HepG2 (cell line): ENCODE measurements around the gene ZNRF4. TPM values are rescaled to one million over a fixed set of nuclear protein-coding genes. Genes with fewer than 3 reads are reported as not detected.

Experiments
- EEA1 ChIP-seq: sonication (generic); formaldehyde crosslinking; IDR thresholded peaks from 2 replicates; pipeline ENCODE4 v1.5.1; 2020; ENCODE audit warnings: mild to moderate bottlenecking, missing genetic modification reagents, borderline replicate concordance
- MEIS2 ChIP-seq: sonication (generic); formaldehyde crosslinking; IDR thresholded peaks from 2 replicates; pipeline ENCODE4 v1.9.0; 2021; ENCODE audit warnings: mild to moderate bottlenecking, missing genetic modification reagents
- ZFAT ChIP-seq: sonication (generic); formaldehyde crosslinking; conservative IDR thresholded peaks from 2 replicates; pipeline ENCODE4 v1.8.1; 2023; ENCODE audit warnings: missing genetic modification reagents, inconsistent platforms
- polyA plus RNA-seq, 8 experiments: library from polyadenylated mRNA; depleted of rRNA in 3 of 8; stranded (reverse) in 7 of 8; unstranded in 1 of 8; fragments of >200 nt; fragmentation: Illumina TruSeq in 4 of 8; extraction: Trizol in 4 of 8; gene quantifications; 2 replicates each; pipeline versions ENCODE4 v1.2.1 to v1.2.3, GENCODE V29; 2011 to 2016; ENCODE audit warnings: low read depth in 4 of 8, missing spikeins in 1 of 8, mixed read lengths in 1 of 8; ENCODE audit not compliant: insufficient read depth in 1 of 8
- total RNA-seq, 5 experiments: library from RNA; depleted of rRNA; stranded (reverse); fragments of >200 nt; fragmentation: Illumina TruSeq; extraction: Trizol; gene quantifications; 2 replicates each; pipeline ENCODE4 v1.2.3, GENCODE V29; 2016; ENCODE audit warnings: low read depth in 1 of 5
- TF ChIP-seq, protein P1 (sequence below): sonication (generic); formaldehyde crosslinking; IDR thresholded peaks from 2 replicates; pipeline ENCODE4 v1.4.0; 2020; ENCODE audit warnings: missing genetic modification reagents
- TF ChIP-seq, protein P2 (sequence below): sonication (generic); formaldehyde crosslinking; IDR thresholded peaks from 2 replicates; pipeline ENCODE4 v1.5.0; 2020; ENCODE audit warnings: mild to moderate bottlenecking, missing genetic modification reagents
- TF ChIP-seq, protein P3 (sequence below): sonication (generic); formaldehyde crosslinking; IDR thresholded peaks from 2 replicates; pipeline ENCODE4 v1.4.0; 2020; ENCODE audit warnings: missing genetic modification reagents, borderline replicate concordance

Gene ZNRF4
- total and polyA plus RNA-seq, 2 of the 13 experiments (the other 11 are each of a cell fraction or from before 2014, with no cell fraction given): not detected

DNA sequence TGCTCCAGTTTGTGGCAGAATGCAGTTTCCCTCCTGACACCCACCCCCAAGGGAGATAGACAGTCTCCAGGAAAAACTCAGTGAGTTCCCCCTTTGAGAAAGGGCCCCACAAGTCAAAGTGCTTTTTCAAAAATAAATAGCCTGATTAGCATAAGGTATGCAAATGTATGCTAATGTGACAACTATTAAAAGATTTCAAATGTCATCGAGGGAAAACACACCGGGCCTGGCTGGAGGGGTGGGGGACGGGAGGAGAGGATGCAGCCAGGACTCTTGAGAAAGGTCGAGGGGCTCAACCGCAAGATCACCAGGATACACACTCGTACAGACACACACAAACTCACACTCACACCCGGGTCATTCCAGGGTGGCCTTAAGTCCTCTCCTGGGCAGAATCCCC lies 34.3 kb upstream of the ZNRF4 start (continued):
- TF ChIP-seq, protein P1, sequence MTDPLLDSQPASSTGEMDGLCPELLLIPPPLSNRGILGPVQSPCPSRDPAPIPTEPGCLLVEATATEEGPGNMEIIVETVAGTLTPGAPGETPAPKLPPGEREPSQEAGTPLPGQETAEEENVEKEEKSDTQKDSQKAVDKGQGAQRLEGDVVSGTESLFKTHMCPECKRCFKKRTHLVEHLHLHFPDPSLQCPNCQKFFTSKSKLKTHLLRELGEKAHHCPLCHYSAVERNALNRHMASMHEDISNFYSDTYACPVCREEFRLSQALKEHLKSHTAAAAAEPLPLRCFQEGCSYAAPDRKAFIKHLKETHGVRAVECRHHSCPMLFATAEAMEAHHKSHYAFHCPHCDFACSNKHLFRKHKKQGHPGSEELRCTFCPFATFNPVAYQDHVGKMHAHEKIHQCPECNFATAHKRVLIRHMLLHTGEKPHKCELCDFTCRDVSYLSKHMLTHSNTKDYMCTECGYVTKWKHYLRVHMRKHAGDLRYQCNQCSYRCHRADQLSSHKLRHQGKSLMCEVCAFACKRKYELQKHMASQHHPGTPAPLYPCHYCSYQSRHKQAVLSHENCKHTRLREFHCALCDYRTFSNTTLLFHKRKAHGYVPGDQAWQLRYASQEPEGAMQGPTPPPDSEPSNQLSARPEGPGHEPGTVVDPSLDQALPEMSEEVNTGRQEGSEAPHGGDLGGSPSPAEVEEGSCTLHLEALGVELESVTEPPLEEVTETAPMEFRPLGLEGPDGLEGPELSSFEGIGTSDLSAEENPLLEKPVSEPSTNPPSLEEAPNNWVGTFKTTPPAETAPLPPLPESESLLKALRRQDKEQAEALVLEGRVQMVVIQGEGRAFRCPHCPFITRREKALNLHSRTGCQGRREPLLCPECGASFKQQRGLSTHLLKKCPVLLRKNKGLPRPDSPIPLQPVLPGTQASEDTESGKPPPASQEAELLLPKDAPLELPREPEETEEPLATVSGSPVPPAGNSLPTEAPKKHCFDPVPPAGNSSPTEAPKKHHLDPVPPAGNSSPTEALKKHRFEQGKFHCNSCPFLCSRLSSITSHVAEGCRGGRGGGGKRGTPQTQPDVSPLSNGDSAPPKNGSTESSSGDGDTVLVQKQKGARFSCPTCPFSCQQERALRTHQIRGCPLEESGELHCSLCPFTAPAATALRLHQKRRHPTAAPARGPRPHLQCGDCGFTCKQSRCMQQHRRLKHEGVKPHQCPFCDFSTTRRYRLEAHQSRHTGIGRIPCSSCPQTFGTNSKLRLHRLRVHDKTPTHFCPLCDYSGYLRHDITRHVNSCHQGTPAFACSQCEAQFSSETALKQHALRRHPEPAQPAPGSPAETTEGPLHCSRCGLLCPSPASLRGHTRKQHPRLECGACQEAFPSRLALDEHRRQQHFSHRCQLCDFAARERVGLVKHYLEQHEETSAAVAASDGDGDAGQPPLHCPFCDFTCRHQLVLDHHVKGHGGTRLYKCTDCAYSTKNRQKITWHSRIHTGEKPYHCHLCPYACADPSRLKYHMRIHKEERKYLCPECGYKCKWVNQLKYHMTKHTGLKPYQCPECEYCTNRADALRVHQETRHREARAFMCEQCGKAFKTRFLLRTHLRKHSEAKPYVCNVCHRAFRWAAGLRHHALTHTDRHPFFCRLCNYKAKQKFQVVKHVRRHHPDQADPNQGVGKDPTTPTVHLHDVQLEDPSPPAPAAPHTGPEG (CRISPR knock-in tag): no peak
- TF ChIP-seq, protein P2, sequence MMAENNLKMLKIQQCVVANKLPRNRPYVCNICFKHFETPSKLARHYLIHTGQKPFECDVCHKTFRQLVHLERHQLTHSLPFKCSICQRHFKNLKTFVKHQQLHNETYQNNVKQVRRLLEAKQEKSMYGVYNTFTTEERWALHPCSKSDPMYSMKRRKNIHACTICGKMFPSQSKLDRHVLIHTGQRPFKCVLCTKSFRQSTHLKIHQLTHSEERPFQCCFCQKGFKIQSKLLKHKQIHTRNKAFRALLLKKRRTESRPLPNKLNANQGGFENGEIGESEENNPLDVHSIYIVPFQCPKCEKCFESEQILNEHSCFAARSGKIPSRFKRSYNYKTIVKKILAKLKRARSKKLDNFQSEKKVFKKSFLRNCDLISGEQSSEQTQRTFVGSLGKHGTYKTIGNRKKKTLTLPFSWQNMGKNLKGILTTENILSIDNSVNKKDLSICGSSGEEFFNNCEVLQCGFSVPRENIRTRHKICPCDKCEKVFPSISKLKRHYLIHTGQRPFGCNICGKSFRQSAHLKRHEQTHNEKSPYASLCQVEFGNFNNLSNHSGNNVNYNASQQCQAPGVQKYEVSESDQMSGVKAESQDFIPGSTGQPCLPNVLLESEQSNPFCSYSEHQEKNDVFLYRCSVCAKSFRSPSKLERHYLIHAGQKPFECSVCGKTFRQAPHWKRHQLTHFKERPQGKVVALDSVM: no peak
- TF ChIP-seq, protein P3, sequence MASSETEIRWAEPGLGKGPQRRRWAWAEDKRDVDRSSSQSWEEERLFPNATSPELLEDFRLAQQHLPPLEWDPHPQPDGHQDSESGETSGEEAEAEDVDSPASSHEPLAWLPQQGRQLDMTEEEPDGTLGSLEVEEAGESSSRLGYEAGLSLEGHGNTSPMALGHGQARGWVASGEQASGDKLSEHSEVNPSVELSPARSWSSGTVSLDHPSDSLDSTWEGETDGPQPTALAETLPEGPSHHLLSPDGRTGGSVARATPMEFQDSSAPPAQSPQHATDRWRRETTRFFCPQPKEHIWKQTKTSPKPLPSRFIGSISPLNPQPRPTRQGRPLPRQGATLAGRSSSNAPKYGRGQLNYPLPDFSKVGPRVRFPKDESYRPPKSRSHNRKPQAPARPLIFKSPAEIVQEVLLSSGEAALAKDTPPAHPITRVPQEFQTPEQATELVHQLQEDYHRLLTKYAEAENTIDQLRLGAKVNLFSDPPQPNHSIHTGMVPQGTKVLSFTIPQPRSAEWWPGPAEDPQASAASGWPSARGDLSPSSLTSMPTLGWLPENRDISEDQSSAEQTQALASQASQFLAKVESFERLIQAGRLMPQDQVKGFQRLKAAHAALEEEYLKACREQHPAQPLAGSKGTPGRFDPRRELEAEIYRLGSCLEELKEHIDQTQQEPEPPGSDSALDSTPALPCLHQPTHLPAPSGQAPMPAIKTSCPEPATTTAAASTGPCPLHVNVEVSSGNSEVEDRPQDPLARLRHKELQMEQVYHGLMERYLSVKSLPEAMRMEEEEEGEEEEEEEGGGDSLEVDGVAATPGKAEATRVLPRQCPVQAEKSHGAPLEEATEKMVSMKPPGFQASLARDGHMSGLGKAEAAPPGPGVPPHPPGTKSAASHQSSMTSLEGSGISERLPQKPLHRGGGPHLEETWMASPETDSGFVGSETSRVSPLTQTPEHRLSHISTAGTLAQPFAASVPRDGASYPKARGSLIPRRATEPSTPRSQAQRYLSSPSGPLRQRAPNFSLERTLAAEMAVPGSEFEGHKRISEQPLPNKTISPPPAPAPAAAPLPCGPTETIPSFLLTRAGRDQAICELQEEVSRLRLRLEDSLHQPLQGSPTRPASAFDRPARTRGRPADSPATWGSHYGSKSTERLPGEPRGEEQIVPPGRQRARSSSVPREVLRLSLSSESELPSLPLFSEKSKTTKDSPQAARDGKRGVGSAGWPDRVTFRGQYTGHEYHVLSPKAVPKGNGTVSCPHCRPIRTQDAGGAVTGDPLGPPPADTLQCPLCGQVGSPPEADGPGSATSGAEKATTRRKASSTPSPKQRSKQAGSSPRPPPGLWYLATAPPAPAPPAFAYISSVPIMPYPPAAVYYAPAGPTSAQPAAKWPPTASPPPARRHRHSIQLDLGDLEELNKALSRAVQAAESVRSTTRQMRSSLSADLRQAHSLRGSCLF (CRISPR knock-in tag): no peak
- TF ChIP-seq EEA1 (CRISPR knock-in tag) (no peak), ZFAT (no peak), MEIS2 (CRISPR knock-in tag) (no peak)
